Skeletal muscle cell (primary cell): ENCODE results near the gene IGF1.

Experiments
- DNase-seq: peaks from one replicate; pipeline ENCODE4 v3.0.0-alpha.2; 2010; ENCODE audit warnings: low read depth
- H3K4me3 ChIP-seq: 2 replicates; pipeline ENCODE4 v1.5.1; 2011; ENCODE audit warnings: low read depth, mild to moderate bottlenecking, control low read depth, low read length, moderate library complexity

IGF1 gene

DNA sequence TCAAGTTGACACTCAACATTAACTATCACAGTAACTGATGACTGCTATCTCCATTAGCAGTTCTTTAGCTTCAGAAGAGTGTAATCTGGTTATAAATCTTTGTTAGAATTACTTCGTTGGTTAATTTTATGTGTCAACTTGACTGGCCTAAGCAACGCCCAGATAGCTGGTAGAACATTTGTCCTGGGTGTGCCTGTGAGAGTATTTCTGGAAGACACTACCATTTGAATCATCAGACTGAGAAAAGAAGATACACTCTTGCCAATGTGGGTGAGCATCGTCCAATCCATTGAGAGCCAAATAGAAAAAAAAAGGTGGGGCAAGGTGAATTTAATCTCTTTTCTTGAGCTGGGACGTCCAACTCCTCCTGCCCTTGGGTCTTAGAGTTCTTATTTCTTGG is 129.0 kb downstream of the IGF1 start:
- no peak overlapping the region for H3K4me3 ChIP-seq
- DNase-seq = no peak

DNA sequence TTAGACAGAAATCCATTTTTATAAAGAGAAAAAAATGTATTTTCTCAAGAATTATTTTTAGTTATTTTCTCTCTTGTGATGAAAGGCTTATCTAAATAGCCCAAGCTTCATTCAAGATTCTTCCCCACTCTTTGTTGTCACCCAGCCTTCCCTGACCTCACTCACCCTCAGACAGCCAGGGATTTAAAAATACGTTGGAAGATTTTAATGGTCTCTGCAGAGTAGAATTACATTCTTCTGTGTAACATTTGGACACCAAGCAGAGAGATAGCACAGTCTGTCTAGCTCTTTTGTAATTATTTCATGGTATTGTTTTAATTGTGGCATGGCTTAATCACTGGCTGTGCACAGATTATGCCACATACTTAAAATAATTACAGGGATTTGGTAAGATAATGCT is 130.3 kb downstream of the IGF1 start:
- DNase-seq = no peak
- no peak overlapping the region for H3K4me3 ChIP-seq

DNA sequence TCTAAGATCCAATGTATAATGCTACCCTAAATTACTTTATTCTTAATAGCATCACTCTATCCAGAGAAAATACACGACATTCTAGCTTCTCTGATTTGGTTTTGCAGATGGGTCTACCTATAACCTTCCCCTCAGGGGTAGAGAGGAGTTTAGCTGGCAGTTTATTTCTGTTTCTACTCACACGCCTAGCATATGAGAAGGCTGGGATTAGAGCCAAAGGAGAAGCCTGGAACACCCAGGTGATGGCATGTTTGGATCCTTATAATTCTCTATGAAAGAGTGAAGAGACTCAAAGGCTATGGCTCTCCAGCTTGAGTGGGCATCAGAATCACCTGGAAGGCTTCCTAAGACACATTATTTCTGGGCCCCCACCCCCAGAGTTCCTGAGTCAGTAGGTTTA is 131.3 kb downstream of the IGF1 start:
- H3K4me3 ChIP-seq = no peak overlapping the region
- DNase-seq = no peak

DNA sequence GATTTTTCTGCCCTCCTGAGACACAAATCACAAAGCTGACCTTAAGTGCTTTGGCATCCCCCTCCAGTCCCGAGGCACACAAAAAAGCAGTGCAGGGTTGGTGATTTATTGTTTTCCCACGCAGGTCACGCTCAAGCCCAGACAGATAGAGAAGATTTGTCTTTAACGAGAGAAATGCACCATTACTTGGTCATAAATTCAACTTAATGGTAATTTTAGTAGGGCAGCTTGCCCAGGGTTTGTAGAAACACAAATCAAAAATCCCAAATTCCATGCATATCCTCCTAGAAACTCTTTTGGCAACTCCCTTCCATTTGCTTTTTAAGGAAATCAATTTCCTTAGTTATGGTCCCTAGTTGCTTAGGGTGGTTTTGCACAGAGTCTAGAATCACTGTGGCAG is 132.6 kb downstream of the IGF1 start:
- H3K4me3 ChIP-seq = no peak overlapping the region

More for the DNA sequence above, 132.6 kb downstream of the IGF1 start:
- no peak for DNase-seq
